H1 (cell line): ENCODE results near the gene ZFYVE19. TPM values are rescaled to one million over a fixed set of nuclear protein-coding genes. Genes with fewer than 3 reads are reported as not detected.

Experiments
- CTCF ChIA-PET: fragments of 300-600 bp; sonication (Branson Sonifier 250); formaldehyde crosslinking; loops from one replicate; lab custom pipeline; 2021; ENCODE audit not compliant: partially characterized antibody; lab: Charles Lee
- POLR2A ChIA-PET: fragments of 300-600 bp; sonication (Branson Sonifier 250); formaldehyde crosslinking; loops from one replicate; lab custom pipeline; 2021; ENCODE audit warnings: inconsistent platforms; ENCODE audit not compliant: partially characterized antibody; lab: Charles Lee
- DNase-seq, 2 experiments: peaks; one replicate each; pipeline versions ENCODE4 v3.0.0 to v3.0.0-alpha.2; 2010 to 2022; ENCODE audit warnings: low spot score in 2 of 2, low read depth in 1 of 2, mixed read lengths in 1 of 2
- FAIRE-seq: peaks from 2 replicates; lab custom pipeline; 2011; peaks lifted over from hg19 to GRCh38; lab: Jason Lieb, UNC
- H2AFZ ChIP-seq: 2 replicates; pipeline ENCODE4 v1.8.1; 2012; ENCODE audit warnings: low read length, inconsistent platforms
- H2AK5ac ChIP-seq: 2 replicates; pipeline ENCODE4 v1.6.1; 2013; ENCODE audit warnings: low read depth, low read length
- H2BK120ac ChIP-seq: replicated peaks from 2 replicates; pipeline ENCODE3; 2013; ENCODE audit warnings: low read depth, low read length, inconsistent platforms
- H2BK12ac ChIP-seq: 2 replicates; pipeline ENCODE4 v1.6.1; 2013; ENCODE audit warnings: low read depth, low read length
- H2BK15ac ChIP-seq: 2 replicates; pipeline ENCODE4 v1.6.1; 2013; ENCODE audit warnings: low read length
- H2BK20ac ChIP-seq: 2 replicates; pipeline ENCODE4 v1.6.1; 2013; ENCODE audit warnings: low read length
- H2BK5ac ChIP-seq: 2 replicates; pipeline ENCODE4 v1.6.1; 2013; ENCODE audit warnings: low read depth, low read length
- H3K14ac ChIP-seq: 2 replicates; pipeline ENCODE4 v1.6.1; 2013; ENCODE audit warnings: inconsistent platforms; ENCODE audit not compliant: insufficient read length
- H3K18ac ChIP-seq: 2 replicates; pipeline ENCODE4 v1.6.1; 2013; ENCODE audit warnings: low read length; ENCODE audit errors: extremely low read depth
- H3K23ac ChIP-seq: 2 replicates; pipeline ENCODE4 v1.6.1; 2013; ENCODE audit warnings: inconsistent platforms; ENCODE audit not compliant: insufficient read length
- H3K23me2 ChIP-seq: 2 replicates; pipeline ENCODE4 v1.6.1; 2013; ENCODE audit warnings: low read depth, low read length
- H3K27ac ChIP-seq: 2 replicates; pipeline ENCODE4 v1.6.1; 2011; ENCODE audit warnings: low read depth, low read length, inconsistent platforms
- H3K27me3 ChIP-seq, 4 experiments: replicated peaks in 1 of 4; 1 replicate in 1 of 4; 2 replicates in 3 of 4; pipeline versions ENCODE4 v1.6.1 to v1.8.1; 2011 to 2013; ENCODE audit warnings: low read length in 3 of 4, mild to moderate bottlenecking in 3 of 4, inconsistent platforms in 2 of 4, mixed read lengths in 2 of 4, moderate library complexity in 1 of 4; ENCODE audit not compliant: control insufficient read depth in 3 of 4, insufficient read depth in 3 of 4; ENCODE audit errors: extremely low read depth in 1 of 4
- H3K36me3 ChIP-seq, 4 experiments: 2 replicates each; pipeline versions ENCODE4 v1.6.1 to v1.8.1; 2011 to 2013; ENCODE audit warnings: mild to moderate bottlenecking in 4 of 4, low read length in 3 of 4, moderate library complexity in 2 of 4, control low read depth in 1 of 4, inconsistent platforms in 1 of 4; ENCODE audit not compliant: insufficient read depth in 4 of 4, control insufficient read depth in 2 of 4
- H3K4ac ChIP-seq: replicated peaks from 2 replicates; pipeline ENCODE3; 2013; ENCODE audit warnings: low read length, low read depth, mixed read lengths, inconsistent platforms; ENCODE audit not compliant: insufficient read length
- H3K4me1 ChIP-seq, 4 experiments: replicated peaks in 1 of 4; 1 replicate in 1 of 4; 2 replicates in 3 of 4; pipeline versions ENCODE4 v1.6.1 to v1.8.1; 2011 to 2013; ENCODE audit warnings: low read length in 3 of 4, inconsistent platforms in 2 of 4, mixed read lengths in 1 of 4; ENCODE audit not compliant: insufficient read depth in 4 of 4, control insufficient read depth in 3 of 4
- H3K4me2 ChIP-seq, 2 experiments: 2 replicates each; pipeline versions ENCODE4 v1.6.1 to v1.8.1; 2011 to 2013; ENCODE audit warnings: low read depth in 2 of 2, low read length in 2 of 2, control low read depth in 1 of 2, inconsistent platforms in 1 of 2, mild to moderate bottlenecking in 1 of 2; ENCODE audit not compliant: insufficient read depth in 1 of 2
- H3K4me3 ChIP-seq, 4 experiments: fragments of 200-600, 300-600 bp in 1 of 4; sonication (generic), shearing (Covaris generic), sonication (Bioruptor Twin) in 1 of 4; 2 replicates each; pipeline versions ENCODE4 v1.5.1 to v1.8.1; 2011 to 2016; ENCODE audit warnings: low read length in 4 of 4, low read depth in 3 of 4, control low read depth in 2 of 4, inconsistent platforms in 2 of 4, mild to moderate bottlenecking in 2 of 4, mixed read lengths in 1 of 4, moderate library complexity in 1 of 4; ENCODE audit not compliant: insufficient read depth in 2 of 4; ENCODE audit errors: extremely low read depth in 1 of 4
- H3K56ac ChIP-seq: replicated peaks from 2 replicates; pipeline ENCODE3; 2013; ENCODE audit warnings: low read depth, mild to moderate bottlenecking, mixed read lengths, low read length, inconsistent platforms; ENCODE audit not compliant: insufficient read length
- H3K79me1 ChIP-seq: 2 replicates; pipeline ENCODE4 v1.6.1; 2013; ENCODE audit warnings: low read depth, low read length, control low read depth
- H3K79me2 ChIP-seq, 2 experiments: 2 replicates each; pipeline versions ENCODE4 v1.6.1 to v1.8.1; 2012 to 2013; ENCODE audit warnings: low read length in 2 of 2, mild to moderate bottlenecking in 2 of 2, inconsistent platforms in 1 of 2; ENCODE audit not compliant: insufficient read depth in 2 of 2, control insufficient read depth in 1 of 2
- H3K9ac ChIP-seq, 4 experiments: replicated peaks in 1 of 4; 1 replicate in 1 of 4; 2 replicates in 3 of 4; pipeline versions ENCODE4 v1.6.1 to v1.8.1; 2011 to 2013; ENCODE audit warnings: low read depth in 3 of 4, low read length in 3 of 4, control low read depth in 2 of 4, mild to moderate bottlenecking in 2 of 4, moderate library complexity in 2 of 4, inconsistent platforms in 1 of 4; ENCODE audit errors: extremely low read depth in 1 of 4
- H3K9me3 ChIP-seq, 2 experiments: 2 replicates each; pipeline versions ENCODE4 v1.6.1 to v1.8.1; 2012 to 2013; ENCODE audit warnings: mild to moderate bottlenecking in 2 of 2, moderate library complexity in 2 of 2, control low read depth in 1 of 2, inconsistent platforms in 1 of 2, low read depth in 1 of 2, low read length in 1 of 2, mixed read lengths in 1 of 2; ENCODE audit not compliant: insufficient read depth in 2 of 2
- H4K20me1 ChIP-seq, 2 experiments: replicated peaks in 1 of 2; 2 replicates each; pipeline versions ENCODE3 to v1.8.1; 2011 to 2013; ENCODE audit warnings: inconsistent platforms in 2 of 2, low read length in 2 of 2, mild to moderate bottlenecking in 1 of 2; ENCODE audit not compliant: insufficient read depth in 2 of 2, control insufficient read depth in 1 of 2
- H4K5ac ChIP-seq: 2 replicates; pipeline ENCODE4 v1.6.1; 2013; ENCODE audit warnings: low read length, low read depth, mixed read lengths, inconsistent platforms; ENCODE audit not compliant: insufficient read length
- H4K8ac ChIP-seq: 2 replicates; pipeline ENCODE4 v1.8.0; 2013; ENCODE audit warnings: mild to moderate bottlenecking, moderate library complexity, low read length, inconsistent platforms; ENCODE audit not compliant: insufficient read depth; ENCODE audit errors: extremely low read depth
- H4K91ac ChIP-seq: replicated peaks from 2 replicates; pipeline ENCODE3; 2013; ENCODE audit warnings: low read length, mixed read lengths, inconsistent platforms; ENCODE audit not compliant: insufficient read length
- CHD1 ChIP-seq: IDR thresholded peaks from 2 replicates; pipeline ENCODE4 v1.6.1; 2012; ENCODE audit warnings: low read depth, low read length, improper control_type of control experiment
- E2F6 ChIP-seq: IDR thresholded peaks from 2 replicates; pipeline ENCODE4 v1.6.1; 2012; ENCODE audit warnings: inconsistent platforms
- EGR1 ChIP-seq: IDR thresholded peaks from 2 replicates; pipeline ENCODE4 v1.6.1; 2011; ENCODE audit warnings: low read depth, low read length, borderline replicate concordance
- JUN ChIP-seq: IDR thresholded peaks from 2 replicates; pipeline ENCODE4 v1.6.1; 2011; ENCODE audit warnings: low read depth, mild to moderate bottlenecking, improper control_type of control experiment, low read length
- KDM1A ChIP-seq: fragments of 200-600, 300-600 bp; sonication (generic); IDR thresholded peaks from 2 replicates; pipeline ENCODE4 v1.7.1; 2016; ENCODE audit warnings: mild to moderate bottlenecking, low read length, borderline replicate concordance
- NANOG ChIP-seq: IDR thresholded peaks from 2 replicates; pipeline ENCODE4 v1.6.1; 2011; ENCODE audit warnings: low read length, low read depth, mild to moderate bottlenecking, inconsistent platforms; ENCODE audit not compliant: insufficient read depth, poor library complexity, severe bottlenecking
- POLR2A ChIP-seq, 2 experiments: IDR thresholded peaks; 1 replicate in 1 of 2; 2 replicates in 1 of 2; pipeline ENCODE4 v1.6.1; 2011; ENCODE audit warnings: low read depth in 2 of 2, low read length in 2 of 2, mild to moderate bottlenecking in 2 of 2; ENCODE audit errors: control extremely low read depth in 1 of 2
- POU5F1 ChIP-seq: IDR thresholded peaks from 2 replicates; pipeline ENCODE4 v1.6.1; 2011; ENCODE audit warnings: low read depth, mild to moderate bottlenecking, low read length, moderate library complexity
- RBBP5 ChIP-seq: IDR thresholded peaks from 2 replicates; pipeline ENCODE4 v1.7.1; 2012; ENCODE audit warnings: low read depth, mild to moderate bottlenecking, inconsistent platforms, low read length, moderate library complexity, borderline replicate concordance
- RNF2 ChIP-seq: fragments of 200-900, 300-1000 bp; sonication (generic); IDR thresholded peaks from 2 replicates; pipeline ENCODE4 v1.7.1; 2016; ENCODE audit warnings: borderline replicate concordance, low read depth, mild to moderate bottlenecking, antibody characterized with exemption, low read length; ENCODE audit not compliant: poor library complexity, severe bottlenecking; ENCODE audit errors: missing control alignments
- SIN3A ChIP-seq, 2 experiments: IDR thresholded peaks in 1 of 2; conservative IDR thresholded peaks in 1 of 2; 2 replicates each; pipeline ENCODE4 v1.6.1; 2011 to 2012; ENCODE audit warnings: low read length in 2 of 2, improper control_type of control experiment in 1 of 2, low read depth in 1 of 2, mild to moderate bottlenecking in 1 of 2
- TCF12 ChIP-seq: IDR thresholded peaks from 2 replicates; pipeline ENCODE4 v1.6.1; 2011; ENCODE audit warnings: low read depth, mild to moderate bottlenecking, low read length
- WGBS, 2 experiments: shearing (Covaris generic) in 1 of 2; methylation state at CpG; one replicate each; pipeline versions ENCODE4 v1.1.6 to v1.1.7; 2013 to 2015; ENCODE audit warnings: low lambda C conversion rate in 2 of 2, mixed read lengths in 2 of 2, inconsistent platforms in 1 of 2, low coverage in 1 of 2, missing lambda C conversion rate in 1 of 2; ENCODE audit not compliant: insufficient replicate concordance in 2 of 2, insufficient coverage in 1 of 2, insufficient read length in 1 of 2; ENCODE audit errors: extremely low coverage in 1 of 2, missing lambda C conversion rate in 1 of 2; 5-methylcytosine and 5-hydroxymethylcytosine counted together
- polyA plus RNA-seq, 7 experiments: library from polyadenylated mRNA; depleted of rRNA in 3 of 7; stranded (reverse) in 5 of 7; unstranded in 2 of 7; fragments of >200 nt in 5 of 7; fragments of 200-250 nt in 2 of 7; gene quantifications; 1 replicate in 5 of 7; 2 replicates in 1 of 7; 4 replicates in 1 of 7; pipeline versions ENCODE4 v1.2.1 to v1.2.3, GENCODE V29; 2011 to 2013; ENCODE audit warnings: missing spikeins in 2 of 7, mixed read lengths in 2 of 7
- total RNA-seq: library from RNA; stranded (reverse); fragmentation: NEBNext Ultra II Directional; extraction: Animal tissue kit (Norgen Biotek cat#: 25700); gene quantifications from 2 replicates; pipeline ENCODE4 v1.2.1, GENCODE V29; 2021
- TF ChIP-seq, protein P1 (sequence below): IDR thresholded peaks from 2 replicates; pipeline ENCODE4 v1.6.1; 2012; ENCODE audit warnings: inconsistent platforms

The ZFYVE19 gene
- total and polyA plus RNA-seq, 2 of the 8 experiments (the other 6 are each of a cell fraction or from before 2014, with no cell fraction given), result 11.2 to 21.8 TPM

DNA sequence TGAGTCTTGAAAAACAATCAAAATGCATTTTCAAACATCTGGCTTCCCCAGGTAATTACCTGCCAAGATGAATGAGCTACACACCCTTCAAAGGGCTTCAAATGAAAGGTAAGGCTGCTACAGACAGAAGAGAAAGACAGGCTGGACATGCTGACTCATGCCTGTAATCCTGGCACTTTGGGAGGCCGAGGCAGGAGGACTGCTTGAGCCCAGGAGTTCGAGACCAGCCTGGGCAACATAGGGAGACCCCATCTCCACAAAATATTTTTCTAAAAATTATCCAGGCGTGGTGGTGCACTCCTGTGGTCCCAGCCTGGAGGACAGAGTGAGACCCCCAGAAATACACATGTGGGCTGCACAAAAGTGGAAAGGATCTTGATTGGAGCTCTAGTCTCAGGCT, 14.5 kb upstream of the ZFYVE19 start:
- Histone ChIP-seq H3K4me1 (peaks cover 8 to 17% (median 12%) of the 10 kb centered on the region in 4 experiments), H4K8ac (no peak overlapping the region), H3K14ac (no peak overlapping the region), H3K4me3 (no peak overlapping the region), H4K5ac (no peak overlapping the region), H3K79me2 (peaks cover 0 to 11% of the 10 kb centered on the region in 2 experiments; a peak in 2 of 4 replicates), H3K36me3 (no peaks in the 10 kb centered on the region; a peak in 1 of 8 replicates), H4K20me1 (peaks cover 2 to 3% of the 10 kb centered on the region in 2 experiments), H4K91ac (no peak overlapping the region), H3K23ac (no peak overlapping the region), H3K23me2 (no peaks in the 10 kb centered on the region; the same call in 1 of the 2 replicates), H3K27me3 (no peaks in the 10 kb centered on the region), H2BK15ac (no peak overlapping the region), H2BK20ac (no peak overlapping the region), H3K27ac (no peak overlapping the region), H3K4me2 (no peak overlapping the region), H2AFZ (no peak overlapping the region), H3K9me3 (no peaks in the 10 kb centered on the region), H3K4ac (no peak overlapping the region), H3K9ac (no peak overlapping the region), H3K79me1 (peaks cover 4% of the 10 kb centered on the region), H2BK120ac (no peak overlapping the region), H3K18ac (no peak overlapping the region), H3K56ac (no peak overlapping the region), H2BK12ac (no peak overlapping the region), H2BK5ac (no peak overlapping the region), H2AK5ac (no peak overlapping the region)
- DNase-seq, result no peak
- ChIA-PET CTCF (interaction anchor here (1.8 to 2.0 kb wide), 4 partner anchors 10 to 102 kb away, joined by 5 to 8 read pairs (median 8); partner anchors contain the start of gene VPS18), POLR2A (interaction anchor here (0.8 kb wide), 1 partner anchor 12 kb away, joined by 4 read pairs; no protein-coding TSS in a partner anchor)
- FAIRE-seq, result no peak
- 85% methylated on average over 3 of the region's 3 CpGs; no CpG with 5 or more reads in 1 of the 2 experiments for WGBS, 2 experiments
- TF ChIP-seq NANOG, result no peak
- TF ChIP-seq RBBP5, result no peak
- no peak for TF ChIP-seq JUN
- no peak for TF ChIP-seq POLR2A (IDR thresholded peaks at IDR 0.05; ENCODE audit: control extremely low read depth in 1 of 2, low read depth in 2 of 2, low read length in 2 of 2)
- TF ChIP-seq RNF2, result no peak
- no peak for TF ChIP-seq E2F6
- no peak for TF ChIP-seq EGR1
- TF ChIP-seq, protein P1, sequence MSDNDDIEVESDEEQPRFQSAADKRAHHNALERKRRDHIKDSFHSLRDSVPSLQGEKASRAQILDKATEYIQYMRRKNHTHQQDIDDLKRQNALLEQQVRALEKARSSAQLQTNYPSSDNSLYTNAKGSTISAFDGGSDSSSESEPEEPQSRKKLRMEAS, result no peak
- no peak for TF ChIP-seq CHD1
- TF ChIP-seq TCF12, result no peak
- TF ChIP-seq SIN3A (conservative IDR thresholded peaks at IDR 0.05 in 1 of 2, IDR thresholded peaks at IDR 0.05 in 1 of 2; ENCODE audit: low read depth in 1 of 2, low read length in 2 of 2), result no peak
- no peak for TF ChIP-seq POU5F1
- no peak for TF ChIP-seq KDM1A
